ENCODE results near the gene CLEC17A.

GRCh38 chr19:14577885-14578427 is 4.9 kb upstream of the CLEC17A start:
- no peak for TF ChIP-seq RFX5 (IDR thresholded peaks at IDR 0.05; ENCODE audit: borderline replicate concordance, low read depth, low read length)
- TF ChIP-seq USF2 (IDR thresholded peaks at IDR 0.05; ENCODE audit: low read length), result no peak
- TF ChIP-seq SUZ12 (IDR thresholded peaks at IDR 0.05; ENCODE audit: low read length), result no peak
- TF ChIP-seq EP300 (IDR thresholded peaks at IDR 0.05; ENCODE audit: borderline replicate concordance in 1 of 2, low read depth in 2 of 2, low read length in 2 of 2), result no peak
- TF ChIP-seq GABPA (IDR thresholded peaks at IDR 0.05; ENCODE audit: borderline replicate concordance, insufficient read depth, low read length), result no peak
- TF ChIP-seq YY1 (IDR thresholded peaks at IDR 0.05; ENCODE audit: low read depth, low read length), result no peak
- TF ChIP-seq POLR2A (IDR thresholded peaks at IDR 0.05; ENCODE audit: control extremely low read depth in 1 of 2, low read depth in 2 of 2, low read length in 2 of 2), result no peak
- TF ChIP-seq CTCF (IDR thresholded peaks at IDR 0.05; ENCODE audit: control extremely low read depth in 1 of 3, insufficient read depth in 1 of 3, low read depth in 1 of 3, low read length in 3 of 3), result no peak
- TF ChIP-seq CBX8 (IDR thresholded peaks at IDR 0.05; ENCODE audit: borderline replicate concordance, low read depth, low read length), result no peak
- no peak for TF ChIP-seq ZNF274 (IDR thresholded peaks at IDR 0.05; ENCODE audit: borderline replicate concordance, extremely low read depth, low read length)
